ENCODE data around the gene GALNT9. TPM values are rescaled to one million over a fixed set of nuclear protein-coding genes. Genes with fewer than 3 reads are reported as not detected.

GALNT9 gene
- polyA plus RNA-seq, 1 donor from 2014 or later = 13.5 TPM

DNA sequence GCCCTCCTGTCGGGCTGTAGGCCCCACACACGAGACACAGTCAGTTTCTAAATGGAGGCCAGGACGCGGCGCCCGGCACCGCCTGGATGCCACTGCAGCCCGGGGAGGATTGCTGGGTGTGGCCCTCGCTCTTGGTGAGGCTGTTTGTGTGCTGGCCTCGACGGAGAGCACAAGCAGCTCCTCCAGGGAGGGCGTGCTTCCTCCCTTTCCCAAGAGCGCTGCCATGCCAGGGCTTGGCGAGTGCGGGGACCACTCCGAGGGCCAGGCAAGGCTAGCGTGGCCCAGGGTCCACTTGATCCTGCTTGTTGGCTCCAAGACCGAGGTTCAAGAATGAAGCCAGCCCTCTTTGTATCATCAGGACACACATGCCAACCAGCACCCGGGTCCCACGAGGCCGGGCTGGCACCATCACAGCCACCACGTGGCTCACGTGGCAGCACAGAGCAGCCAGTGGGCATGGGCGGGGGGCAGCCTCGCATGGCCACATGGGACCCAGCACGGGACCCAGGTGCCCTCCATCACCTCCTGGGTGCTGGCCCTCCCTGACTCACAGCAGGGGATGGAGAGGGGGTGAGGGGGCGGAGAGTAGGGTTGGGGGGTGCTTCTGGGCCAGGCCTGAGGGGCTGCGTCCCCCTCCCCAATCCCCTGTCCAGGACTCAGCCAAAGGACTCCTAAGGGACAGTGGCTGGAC is 113.9 kb downstream of the GALNT9 start:
- TF ChIP-seq POLR2AphosphoS5 (IDR thresholded peaks at IDR 0.05) (no peak), MXI1 (conservative IDR thresholded peaks at IDR 0.05; ENCODE audit: poor library complexity, severe bottlenecking) (no peak), TAF1 (IDR thresholded peaks at IDR 0.05; ENCODE audit: low read depth) (no peak), SMC3 (conservative IDR thresholded peaks at IDR 0.05; ENCODE audit: poor library complexity) (no peak), RAD21 (conservative IDR thresholded peaks at IDR 0.05) (no peak), EP300 (conservative IDR thresholded peaks at IDR 0.05; ENCODE audit: poor library complexity, severe bottlenecking) (no peak), EZH2 (IDR thresholded peaks at IDR 0.05; ENCODE audit: borderline replicate concordance, insufficient read depth, low read length, poor library complexity, severe bottlenecking) (no peak)
- TF ChIP-seq, protein P1, sequence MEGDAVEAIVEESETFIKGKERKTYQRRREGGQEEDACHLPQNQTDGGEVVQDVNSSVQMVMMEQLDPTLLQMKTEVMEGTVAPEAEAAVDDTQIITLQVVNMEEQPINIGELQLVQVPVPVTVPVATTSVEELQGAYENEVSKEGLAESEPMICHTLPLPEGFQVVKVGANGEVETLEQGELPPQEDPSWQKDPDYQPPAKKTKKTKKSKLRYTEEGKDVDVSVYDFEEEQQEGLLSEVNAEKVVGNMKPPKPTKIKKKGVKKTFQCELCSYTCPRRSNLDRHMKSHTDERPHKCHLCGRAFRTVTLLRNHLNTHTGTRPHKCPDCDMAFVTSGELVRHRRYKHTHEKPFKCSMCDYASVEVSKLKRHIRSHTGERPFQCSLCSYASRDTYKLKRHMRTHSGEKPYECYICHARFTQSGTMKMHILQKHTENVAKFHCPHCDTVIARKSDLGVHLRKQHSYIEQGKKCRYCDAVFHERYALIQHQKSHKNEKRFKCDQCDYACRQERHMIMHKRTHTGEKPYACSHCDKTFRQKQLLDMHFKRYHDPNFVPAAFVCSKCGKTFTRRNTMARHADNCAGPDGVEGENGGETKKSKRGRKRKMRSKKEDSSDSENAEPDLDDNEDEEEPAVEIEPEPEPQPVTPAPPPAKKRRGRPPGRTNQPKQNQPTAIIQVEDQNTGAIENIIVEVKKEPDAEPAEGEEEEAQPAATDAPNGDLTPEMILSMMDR (IDR thresholded peaks at IDR 0.05; ENCODE audit: poor library complexity, severe bottlenecking) = no peak
- TF ChIP-seq, protein P2, sequence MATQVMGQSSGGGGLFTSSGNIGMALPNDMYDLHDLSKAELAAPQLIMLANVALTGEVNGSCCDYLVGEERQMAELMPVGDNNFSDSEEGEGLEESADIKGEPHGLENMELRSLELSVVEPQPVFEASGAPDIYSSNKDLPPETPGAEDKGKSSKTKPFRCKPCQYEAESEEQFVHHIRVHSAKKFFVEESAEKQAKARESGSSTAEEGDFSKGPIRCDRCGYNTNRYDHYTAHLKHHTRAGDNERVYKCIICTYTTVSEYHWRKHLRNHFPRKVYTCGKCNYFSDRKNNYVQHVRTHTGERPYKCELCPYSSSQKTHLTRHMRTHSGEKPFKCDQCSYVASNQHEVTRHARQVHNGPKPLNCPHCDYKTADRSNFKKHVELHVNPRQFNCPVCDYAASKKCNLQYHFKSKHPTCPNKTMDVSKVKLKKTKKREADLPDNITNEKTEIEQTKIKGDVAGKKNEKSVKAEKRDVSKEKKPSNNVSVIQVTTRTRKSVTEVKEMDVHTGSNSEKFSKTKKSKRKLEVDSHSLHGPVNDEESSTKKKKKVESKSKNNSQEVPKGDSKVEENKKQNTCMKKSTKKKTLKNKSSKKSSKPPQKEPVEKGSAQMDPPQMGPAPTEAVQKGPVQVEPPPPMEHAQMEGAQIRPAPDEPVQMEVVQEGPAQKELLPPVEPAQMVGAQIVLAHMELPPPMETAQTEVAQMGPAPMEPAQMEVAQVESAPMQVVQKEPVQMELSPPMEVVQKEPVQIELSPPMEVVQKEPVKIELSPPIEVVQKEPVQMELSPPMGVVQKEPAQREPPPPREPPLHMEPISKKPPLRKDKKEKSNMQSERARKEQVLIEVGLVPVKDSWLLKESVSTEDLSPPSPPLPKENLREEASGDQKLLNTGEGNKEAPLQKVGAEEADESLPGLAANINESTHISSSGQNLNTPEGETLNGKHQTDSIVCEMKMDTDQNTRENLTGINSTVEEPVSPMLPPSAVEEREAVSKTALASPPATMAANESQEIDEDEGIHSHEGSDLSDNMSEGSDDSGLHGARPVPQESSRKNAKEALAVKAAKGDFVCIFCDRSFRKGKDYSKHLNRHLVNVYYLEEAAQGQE (IDR thresholded peaks at IDR 0.05; ENCODE audit: borderline replicate concordance) = no peak
- Histone ChIP-seq H3F3A (ENCODE audit: insufficient read depth, low read length, poor library complexity, severe bottlenecking) (no peaks in the 10 kb centered on the region), H2AFZ (ENCODE audit: low read depth, low read length) (no peak overlapping the region), H3K4me2 (ENCODE audit: low read length) (no peak overlapping the region), H3K4me3 (ENCODE audit: low read length) (no peak overlapping the region), H3K9me3 (ENCODE audit: low read length) (no peaks in the 10 kb centered on the region), H3K79me2 (replicated peaks; ENCODE audit: insufficient read depth, low read length) (no peaks in the 10 kb centered on the region), H3K27me3 (ENCODE audit: insufficient read depth, low read depth, low read length) (no peaks in the 10 kb centered on the region), H3K9me2 (ENCODE audit: insufficient read depth, low read length) (no peaks in the 10 kb centered on the region), H3K27ac (ENCODE audit: low read length) (no peak overlapping the region), H4K20me1 (ENCODE audit: insufficient read depth) (no peaks in the 10 kb centered on the region), H3K9ac (ENCODE audit: low read length) (no peak overlapping the region), H3K36me3 (ENCODE audit: insufficient read depth, low read length) (no peaks in the 10 kb centered on the region)

DNA sequence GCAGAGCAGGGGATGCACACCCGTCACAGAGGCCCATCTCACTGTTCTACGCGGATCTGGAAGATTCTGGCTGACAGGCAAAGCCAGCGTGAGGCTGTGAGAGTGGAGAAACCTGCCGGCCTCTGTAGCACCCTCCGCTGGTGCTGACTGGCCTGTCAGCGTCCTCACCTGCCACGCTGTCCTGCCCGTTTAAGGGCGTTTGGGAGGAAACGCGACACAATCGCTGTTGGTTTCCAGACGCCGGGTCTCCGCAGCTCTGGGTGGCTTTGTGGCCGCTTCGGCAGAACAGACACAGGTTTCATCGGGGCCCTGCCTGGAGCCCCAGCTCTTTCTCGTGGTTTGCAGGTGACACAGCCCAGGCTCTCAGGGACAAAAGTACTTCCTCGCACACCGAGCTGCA is 114.5 kb downstream of the GALNT9 start:
- Histone ChIP-seq H3K9ac (ENCODE audit: low read length) (no peak overlapping the region), H3K4me2 (ENCODE audit: low read length) (no peak overlapping the region), H3K79me2 (replicated peaks; ENCODE audit: insufficient read depth, low read length) (no peaks in the 10 kb centered on the region), H3K9me3 (ENCODE audit: low read length) (no peaks in the 10 kb centered on the region), H3K27me3 (ENCODE audit: insufficient read depth, low read depth, low read length) (no peaks in the 10 kb centered on the region), H3K9me2 (ENCODE audit: insufficient read depth, low read length) (no peaks in the 10 kb centered on the region), H2AFZ (ENCODE audit: low read depth, low read length) (no peak overlapping the region), H3F3A (ENCODE audit: insufficient read depth, low read length, poor library complexity, severe bottlenecking) (no peaks in the 10 kb centered on the region), H3K4me3 (ENCODE audit: low read length) (no peak overlapping the region), H4K20me1 (ENCODE audit: insufficient read depth) (no peaks in the 10 kb centered on the region), H3K36me3 (ENCODE audit: insufficient read depth, low read length) (no peaks in the 10 kb centered on the region), H3K27ac (ENCODE audit: low read length) (no peak overlapping the region)
- TF ChIP-seq TAF1 (IDR thresholded peaks at IDR 0.05; ENCODE audit: low read depth) (no peak), EZH2 (IDR thresholded peaks at IDR 0.05; ENCODE audit: borderline replicate concordance, insufficient read depth, low read length, poor library complexity, severe bottlenecking) (no peak), SMC3 (conservative IDR thresholded peaks at IDR 0.05; ENCODE audit: poor library complexity) (no peak), EP300 (conservative IDR thresholded peaks at IDR 0.05; ENCODE audit: poor library complexity, severe bottlenecking) (no peak), POLR2AphosphoS5 (IDR thresholded peaks at IDR 0.05) (no peak), MXI1 (conservative IDR thresholded peaks at IDR 0.05; ENCODE audit: poor library complexity, severe bottlenecking) (no peak), RAD21 (conservative IDR thresholded peaks at IDR 0.05) (no peak)
- TF ChIP-seq, protein P1 (IDR thresholded peaks at IDR 0.05; ENCODE audit: poor library complexity, severe bottlenecking) = no peak
- TF ChIP-seq, protein P2 (IDR thresholded peaks at IDR 0.05; ENCODE audit: borderline replicate concordance) = no peak
